ENCODE data around the gene TBX20.
"Not testable (repeated sequence)": the region's sequence is repeated elsewhere in the genome, so short reads cannot be mapped to it uniquely, and the experiment has no call there.

TBX20 gene

DNA sequence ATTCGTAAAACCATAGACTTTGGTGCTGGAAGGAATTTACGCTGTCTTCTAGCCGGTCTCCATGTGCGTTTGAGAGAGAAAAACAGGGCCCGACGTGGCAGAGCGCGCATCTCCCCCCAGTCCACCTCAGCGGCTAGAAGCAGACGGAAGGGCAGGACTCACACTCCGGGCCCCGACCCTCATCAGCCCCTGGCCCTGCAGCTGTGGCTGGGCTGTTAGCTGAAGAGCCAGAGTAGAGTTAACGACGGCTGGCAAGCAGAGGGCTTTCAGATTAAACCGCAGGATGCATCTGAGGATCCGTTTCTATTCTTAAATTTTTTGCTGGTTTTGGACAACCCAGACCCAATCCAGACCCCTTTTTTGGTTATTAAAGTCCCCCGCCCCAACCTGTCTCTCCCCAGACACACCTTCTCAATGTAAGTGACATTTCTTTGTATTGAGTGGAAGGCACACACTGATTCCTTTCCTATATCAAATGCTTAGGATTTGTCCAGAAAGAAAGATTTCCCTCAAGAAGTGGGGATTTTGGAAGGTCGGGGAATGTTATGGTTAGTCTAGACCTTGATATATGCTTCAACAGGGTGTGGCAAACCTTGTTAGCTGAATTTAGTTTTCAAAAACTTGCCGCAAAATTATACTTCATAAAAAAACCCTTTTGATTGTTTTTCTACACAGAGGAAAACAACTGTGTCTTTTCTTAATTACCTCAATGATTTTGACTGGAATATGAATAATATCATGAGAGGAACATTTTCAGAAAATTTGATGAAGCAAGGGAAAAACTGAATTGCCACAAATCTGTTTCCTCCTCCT lies 1.7 kb upstream of the TBX20 start:
- no peak for DNase-seq (ENCODE audit: low read depth)

DNA sequence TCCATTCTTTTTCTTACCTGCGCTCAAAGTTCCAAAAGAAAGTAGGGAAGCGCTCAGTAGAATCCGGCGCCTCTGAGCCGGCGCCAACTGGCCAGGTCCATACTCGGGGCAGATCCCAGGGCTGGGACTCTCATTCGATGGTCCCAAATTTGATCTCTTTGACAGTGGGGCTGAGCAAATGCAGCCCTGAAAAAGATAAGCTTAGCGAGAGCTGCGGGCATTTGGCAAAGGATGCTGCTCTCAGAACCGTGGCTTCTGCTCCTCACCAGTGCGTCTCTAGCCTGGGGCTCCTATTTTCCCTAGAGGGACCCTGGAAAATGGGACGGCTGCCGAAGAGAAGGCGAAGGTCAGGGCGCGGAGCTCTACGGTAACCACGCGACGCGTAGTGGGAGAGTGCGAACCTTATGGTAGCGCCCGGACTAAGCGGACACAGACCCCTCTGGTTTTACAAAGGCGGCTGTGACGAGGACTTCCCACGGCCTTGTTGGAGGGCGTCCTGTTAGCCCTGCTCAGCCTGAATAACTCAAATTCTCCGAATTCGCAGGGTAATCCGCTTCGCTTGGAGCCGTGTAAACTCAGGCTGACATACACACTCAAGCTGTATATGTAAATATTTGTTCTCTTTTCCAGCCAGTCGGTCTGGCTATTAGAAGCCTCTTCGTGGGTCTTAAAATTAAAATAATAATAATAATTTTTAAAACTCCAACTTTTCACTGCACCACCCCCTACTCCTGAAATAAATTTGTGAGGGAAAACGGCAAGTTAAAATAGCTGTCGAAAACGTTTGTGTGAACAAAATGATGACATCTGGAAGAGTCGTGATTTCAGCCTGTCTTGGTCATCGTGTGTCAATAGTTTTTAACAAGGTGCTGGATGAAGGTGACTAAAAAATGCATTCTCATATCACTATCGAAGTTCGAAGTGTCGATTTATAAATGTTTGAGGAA lies 869 bp upstream of the TBX20 start:
- no peak for DNase-seq (ENCODE audit: low read depth)

DNA sequence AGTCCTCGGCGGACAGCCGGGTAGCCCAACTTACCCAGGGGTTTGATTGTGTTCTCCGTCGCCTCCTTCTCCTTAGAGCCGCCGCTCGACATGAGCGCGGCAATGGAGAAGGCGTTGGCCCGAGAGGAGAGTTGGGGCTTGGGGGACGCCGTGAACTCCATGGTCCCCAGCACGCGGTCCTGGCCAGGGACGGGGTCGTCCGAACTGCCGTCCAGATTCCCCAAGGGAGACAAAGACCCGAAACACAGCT lies 515 bp downstream of the TBX20 start:
- no peak for DNase-seq (ENCODE audit: low read depth)

DNA sequence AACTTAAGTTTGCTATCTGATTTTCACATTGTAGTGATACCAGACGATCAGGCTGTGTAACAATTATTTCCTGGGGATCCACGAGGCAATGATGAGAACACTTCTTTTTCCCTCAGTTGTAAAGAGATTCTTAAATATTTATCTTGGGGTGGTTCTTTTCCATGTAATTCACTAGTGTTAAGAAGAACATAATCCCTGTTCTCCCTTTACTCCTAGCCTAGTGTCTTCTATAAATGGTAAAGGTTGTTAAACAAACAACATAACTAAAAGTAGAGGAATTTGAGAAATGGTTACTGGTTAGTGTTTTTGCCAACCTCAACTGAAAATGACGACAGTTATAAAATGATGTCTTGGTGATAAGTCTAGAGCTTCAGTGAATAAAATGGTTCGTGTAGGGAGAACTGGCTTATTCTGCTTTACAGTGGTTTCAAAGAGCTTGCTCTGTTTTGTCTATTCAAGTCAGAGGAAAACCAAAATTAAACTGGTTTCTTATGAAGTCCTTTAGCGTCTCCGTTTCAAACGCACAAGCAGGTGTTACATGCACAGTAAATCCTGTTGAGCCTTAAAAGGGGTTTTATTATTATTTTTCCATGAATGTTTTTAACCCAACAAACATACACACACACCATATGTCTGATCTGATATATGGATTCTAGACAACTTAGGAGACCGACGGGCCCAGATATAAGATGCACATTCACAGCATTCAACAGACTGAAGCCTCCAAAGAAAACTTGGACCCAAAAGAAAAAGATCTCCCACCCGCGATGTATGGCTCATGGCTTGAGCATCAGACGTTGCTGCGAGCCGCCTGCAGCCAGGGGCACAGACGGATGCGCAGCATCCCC lies 1.1 kb downstream of the TBX20 start:
- DNase-seq (ENCODE audit: low read depth) = no peak

DNA sequence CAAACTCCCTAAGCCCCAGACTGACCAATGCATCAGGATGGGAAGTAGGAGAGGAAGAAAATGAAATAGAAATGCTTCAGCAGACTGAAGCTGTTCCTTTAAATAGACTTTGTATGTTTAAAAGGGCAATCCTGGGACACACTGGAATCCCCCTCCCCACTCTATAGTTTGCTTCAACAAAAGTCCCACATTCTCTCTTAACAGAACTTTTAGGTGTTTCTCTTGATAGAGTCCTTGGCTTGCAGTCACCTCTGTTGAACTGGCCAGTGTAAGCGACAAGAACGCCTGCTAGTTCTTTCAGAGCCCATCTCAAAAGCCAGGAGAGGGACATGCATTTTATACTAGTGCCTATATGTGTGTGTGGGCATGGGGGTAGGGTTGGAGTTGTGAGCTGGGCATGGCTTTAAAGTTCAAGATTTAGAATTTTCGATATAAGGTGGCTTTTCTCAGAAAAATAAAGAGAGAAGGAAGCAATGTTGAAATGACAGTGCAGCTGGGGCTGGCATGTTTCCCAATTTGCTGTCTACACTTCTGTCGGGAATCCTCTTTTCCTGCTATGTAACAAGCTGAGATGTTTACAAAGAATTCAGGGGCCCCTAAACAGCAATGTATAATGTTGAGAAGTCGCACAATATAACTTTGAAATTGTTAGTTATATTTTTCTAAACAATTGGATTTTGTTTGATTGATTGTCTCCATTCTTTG lies 2.1 kb downstream of the TBX20 start:
- no peak for DNase-seq (ENCODE audit: low read depth)

DNA sequence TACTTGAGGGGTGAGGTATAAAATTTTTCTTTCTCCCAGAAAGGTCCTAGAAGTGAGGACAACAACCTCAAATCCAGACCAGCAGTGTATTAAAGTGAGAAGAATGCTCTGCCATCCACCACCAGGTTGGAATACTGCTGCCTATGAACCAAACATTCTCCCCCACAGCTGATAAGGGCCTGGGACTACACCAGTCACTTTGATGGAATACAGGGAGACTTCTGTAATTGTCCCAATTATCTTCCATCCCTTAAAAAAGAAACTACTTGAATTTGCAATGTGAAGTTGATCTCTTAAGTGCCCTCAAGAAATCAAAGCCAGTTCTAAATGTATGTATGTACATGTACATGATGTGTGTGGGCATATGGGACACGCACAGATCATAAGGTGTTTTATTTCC lies 3.0 kb downstream of the TBX20 start:
- DNase-seq (ENCODE audit: low read depth) = no peak

DNA sequence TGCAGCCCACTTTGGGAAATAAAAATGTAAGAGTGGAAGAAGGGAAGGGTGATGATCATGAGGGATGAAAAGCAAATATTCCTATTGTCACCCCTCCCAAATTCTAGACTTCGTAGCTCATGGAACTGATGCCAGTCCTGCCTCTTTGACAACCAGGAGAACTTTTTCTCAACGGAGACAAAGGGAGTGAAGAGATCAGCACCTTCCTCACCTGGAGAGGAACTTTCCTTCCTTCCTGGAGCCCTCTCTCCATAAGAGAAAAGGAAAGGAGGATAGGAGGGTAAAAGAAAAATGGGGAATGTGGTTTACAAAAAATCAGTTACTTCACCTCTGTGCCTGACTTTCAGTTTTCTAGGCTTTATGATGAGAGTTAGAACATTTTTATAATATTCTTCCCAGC lies 3.4 kb downstream of the TBX20 start:
- no peak for DNase-seq (ENCODE audit: low read depth)

DNA sequence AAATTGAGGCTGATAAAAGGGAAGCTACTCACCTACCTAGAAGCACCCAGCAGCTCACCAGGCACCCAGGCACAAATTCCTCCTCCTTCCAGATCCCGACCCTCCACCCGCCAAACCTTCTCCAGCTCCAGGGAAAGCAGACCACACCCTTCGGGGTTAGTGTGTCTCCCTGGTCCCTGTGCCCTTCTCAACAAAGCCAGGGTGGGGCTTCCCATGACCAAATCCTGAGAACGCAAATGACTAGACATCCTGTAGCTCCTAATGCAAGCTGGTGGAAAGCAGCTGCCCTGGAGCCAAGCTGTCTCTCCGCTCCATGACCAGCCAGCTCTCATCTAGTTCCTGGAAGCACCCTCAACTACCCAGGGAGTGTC lies 4.4 kb downstream of the TBX20 start:
- DNase-seq (ENCODE audit: low read depth) = no peak

DNA sequence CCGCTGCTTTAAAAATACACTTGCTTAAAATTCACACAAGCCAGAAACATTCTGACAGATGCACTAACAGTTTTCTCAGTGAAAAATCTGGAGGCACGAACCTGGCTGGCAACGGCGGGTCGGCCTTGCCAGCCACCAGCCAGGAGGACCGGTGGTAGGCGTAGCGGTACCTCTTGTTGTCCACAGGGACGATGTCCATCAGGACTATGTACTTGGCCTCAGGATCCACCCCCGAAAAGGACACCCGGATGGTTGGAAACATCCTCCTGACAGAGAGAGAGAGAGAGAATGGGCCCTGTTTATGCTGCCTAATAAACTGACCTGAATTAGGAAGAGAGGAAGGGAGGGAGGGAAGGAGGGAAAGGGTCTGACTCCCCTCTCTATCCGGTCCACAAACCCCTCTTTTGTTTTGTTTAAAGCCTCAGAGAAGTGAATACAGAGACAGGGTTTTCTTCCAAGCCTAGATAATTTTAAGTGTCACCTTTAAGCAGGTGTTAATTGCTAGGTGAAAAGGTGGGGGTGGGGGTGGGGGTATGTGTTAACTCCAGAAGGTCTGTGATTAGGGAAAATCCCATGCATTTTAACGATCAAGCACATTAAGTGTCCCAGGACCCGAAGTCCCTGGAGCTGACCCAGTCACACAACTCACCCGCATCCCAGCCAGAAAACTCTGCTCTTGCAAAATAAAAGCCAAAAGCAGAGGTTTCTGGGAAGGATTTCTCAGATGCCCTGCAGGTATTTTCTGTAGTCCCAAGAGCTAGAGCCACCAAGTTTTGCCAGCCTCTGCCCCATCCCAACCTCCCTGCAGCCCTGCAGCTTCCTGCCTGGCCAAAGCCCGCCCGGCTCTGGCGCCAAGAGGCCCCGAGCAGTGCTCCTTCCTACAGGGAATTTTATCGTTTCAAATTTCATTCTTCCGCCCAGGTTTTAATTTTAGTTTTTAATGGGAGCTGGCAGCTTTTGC lies 5.0 kb downstream of the TBX20 start:
- DNase-seq (ENCODE audit: low read depth) = no peak

DNA sequence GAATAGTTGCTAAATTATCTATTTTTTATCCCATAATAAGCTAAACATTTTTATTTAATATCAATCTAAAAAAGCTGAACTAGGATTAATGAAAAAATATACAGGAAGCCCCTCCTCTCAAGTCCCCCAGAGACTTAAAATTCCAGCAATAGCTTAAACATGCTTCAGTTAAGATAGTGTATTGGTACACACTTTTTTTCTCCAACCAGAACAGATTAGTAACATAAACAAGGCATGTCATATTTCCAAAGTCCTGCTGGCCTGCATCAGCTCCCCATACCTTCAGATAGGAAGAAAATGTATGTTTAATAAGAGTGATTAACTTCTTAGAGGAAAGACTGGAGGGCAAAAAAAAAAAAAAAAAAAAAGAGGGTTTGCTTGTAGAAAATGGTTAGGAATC lies 7.1 kb downstream of the TBX20 start:
- no peak for DNase-seq (ENCODE audit: low read depth)

DNA sequence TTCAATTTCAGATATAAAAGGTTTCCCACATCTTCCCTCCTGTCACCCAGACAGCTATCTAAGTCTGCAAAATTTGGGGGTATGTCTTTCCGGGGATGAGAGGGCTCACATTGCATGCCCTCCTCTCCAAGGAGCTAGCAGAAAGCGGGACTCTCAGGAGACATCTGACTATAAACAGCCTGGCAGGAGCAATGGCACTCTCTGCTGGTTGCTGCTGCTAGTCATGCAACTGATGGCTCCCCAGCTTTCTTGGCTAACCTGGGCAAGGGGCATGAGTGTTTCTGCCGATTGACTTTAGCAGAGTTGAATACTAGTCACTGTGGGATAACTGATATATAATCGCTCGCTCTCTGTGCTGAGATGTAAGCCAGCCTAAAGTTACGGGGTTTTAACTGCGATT lies 12.0 kb downstream of the TBX20 start:
- no peak for DNase-seq (ENCODE audit: low read depth)

DNA sequence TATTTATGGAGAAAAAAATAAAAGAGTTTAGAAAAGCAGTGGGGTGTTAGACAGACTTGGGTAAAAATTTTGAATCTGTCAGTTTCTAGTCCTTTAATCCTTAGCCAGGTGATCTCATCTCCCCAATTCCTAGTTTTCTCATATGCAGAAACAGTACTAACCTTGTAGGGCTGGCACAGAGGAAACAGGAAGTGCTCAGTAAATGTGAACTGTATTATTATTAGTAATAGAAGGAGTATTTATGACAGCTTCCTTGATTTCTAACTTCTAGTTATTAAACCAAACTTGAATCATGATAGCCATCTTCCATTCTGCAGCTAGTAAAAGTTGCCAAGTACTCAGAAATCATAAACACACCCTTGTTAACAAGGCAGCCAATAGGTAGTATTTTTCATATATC lies 12.5 kb downstream of the TBX20 start:
- no peak for DNase-seq (ENCODE audit: low read depth)

DNA sequence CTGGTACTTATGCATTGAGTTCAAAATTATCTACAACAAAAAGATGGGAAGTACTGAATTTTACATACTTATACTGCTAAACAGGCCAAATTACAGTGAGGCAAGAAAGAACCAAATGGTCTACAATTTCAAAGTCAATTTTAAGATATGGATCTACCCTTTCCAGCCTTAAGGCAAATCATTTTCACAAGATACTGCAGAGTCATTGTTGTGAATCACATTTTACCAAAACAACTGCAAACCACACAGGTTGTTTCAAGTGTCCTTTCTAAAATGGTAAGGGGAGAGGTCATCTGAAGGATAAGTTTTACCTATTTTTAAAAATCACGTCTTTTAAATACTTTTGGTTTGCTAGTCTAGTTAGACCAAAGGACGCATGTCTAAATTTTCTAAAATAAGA lies 12.9 kb downstream of the TBX20 start:
- not testable (repeated sequence) for DNase-seq (ENCODE audit: low read depth)

DNA sequence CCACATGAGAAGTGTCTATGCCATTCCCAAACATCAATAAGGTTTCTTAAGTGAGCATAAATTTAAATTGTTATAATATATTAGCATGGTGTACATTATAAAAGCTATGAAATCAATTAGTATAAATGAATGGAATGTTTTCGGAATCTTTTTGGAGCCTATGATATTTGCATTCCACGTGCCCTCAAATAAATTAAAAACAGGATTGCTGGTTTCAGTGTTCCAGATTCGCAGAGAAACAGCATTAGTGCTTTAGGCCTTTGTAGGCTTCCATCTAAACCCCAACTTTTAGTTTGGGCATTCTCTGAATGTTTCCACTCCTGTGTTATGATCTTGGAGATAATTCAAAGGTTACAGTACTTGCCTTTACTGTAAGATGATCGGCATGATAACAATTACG lies 15.4 kb downstream of the TBX20 start:
- not testable (repeated sequence) for DNase-seq (ENCODE audit: low read depth)

DNA sequence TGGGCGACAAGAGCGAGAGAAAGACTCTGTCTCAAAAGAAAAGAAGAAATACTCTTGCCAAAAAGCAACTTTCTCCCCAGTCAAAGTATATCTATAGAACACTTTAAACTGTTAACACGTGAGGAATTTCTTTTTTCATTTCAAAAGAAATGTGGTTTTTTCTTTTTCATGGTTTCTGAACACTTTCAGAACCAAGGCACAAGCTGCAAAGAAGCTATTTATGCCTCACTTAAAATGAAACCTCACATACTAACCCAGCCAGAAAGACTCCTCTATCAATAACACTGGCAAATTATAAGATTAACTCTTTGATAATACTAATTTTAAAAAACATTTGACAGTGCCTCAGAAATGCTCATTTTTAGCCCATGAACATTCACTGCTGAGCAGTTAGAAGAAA lies 20.9 kb downstream of the TBX20 start:
- no peak for DNase-seq (ENCODE audit: low read depth)

DNA sequence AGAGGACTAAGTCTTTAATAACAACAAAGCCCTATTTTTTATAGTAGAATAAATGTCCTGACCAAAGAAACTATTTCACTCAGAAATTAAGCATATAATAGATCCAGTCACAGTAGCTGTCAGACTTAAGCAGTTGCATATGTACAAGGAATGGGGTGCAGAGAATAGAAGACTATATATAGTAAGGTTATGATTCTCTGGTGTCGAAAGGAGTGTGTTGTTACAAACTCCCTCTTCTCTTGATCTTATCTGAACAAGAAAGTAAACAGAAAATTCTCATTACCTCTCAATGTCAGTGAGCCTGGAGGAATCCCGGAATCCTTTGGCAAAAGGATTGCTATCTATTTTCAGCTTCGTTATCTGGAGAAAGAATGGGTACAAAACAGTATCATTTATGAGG lies 22.7 kb downstream of the TBX20 start:
- DNase-seq (ENCODE audit: low read depth) = not testable (repeated sequence)

DNA sequence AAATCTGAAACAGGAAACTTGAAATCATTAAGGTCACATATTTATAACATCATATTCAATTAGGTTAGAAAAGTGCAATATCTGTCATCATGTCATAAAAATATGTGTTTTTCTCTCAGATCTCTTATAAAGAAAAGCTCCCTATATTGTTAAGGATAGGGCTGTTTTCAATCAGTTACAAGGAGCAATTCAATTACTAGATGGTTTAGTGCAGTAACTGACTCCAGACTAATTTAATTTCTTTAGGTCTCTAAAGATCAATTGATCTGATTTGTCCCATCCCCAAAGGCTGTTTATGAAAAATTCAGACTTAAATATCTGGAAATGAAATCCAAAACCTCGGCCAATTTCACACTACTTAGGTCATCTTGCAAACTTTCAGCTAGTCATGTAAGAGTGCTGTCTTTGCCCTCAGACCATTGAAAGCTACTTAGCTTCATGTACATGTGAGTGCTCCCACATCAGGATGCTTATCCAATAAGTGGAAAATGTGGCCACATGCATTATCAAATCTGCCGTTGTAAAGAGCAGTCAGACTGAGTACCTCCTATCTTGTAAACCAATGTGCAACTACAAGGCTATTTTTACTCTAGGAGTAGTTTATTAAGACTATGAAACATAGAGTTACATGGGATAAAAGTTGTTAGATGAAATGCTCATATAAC lies 24.7 kb downstream of the TBX20 start:
- DNase-seq (ENCODE audit: low read depth) = not testable (repeated sequence)

DNA sequence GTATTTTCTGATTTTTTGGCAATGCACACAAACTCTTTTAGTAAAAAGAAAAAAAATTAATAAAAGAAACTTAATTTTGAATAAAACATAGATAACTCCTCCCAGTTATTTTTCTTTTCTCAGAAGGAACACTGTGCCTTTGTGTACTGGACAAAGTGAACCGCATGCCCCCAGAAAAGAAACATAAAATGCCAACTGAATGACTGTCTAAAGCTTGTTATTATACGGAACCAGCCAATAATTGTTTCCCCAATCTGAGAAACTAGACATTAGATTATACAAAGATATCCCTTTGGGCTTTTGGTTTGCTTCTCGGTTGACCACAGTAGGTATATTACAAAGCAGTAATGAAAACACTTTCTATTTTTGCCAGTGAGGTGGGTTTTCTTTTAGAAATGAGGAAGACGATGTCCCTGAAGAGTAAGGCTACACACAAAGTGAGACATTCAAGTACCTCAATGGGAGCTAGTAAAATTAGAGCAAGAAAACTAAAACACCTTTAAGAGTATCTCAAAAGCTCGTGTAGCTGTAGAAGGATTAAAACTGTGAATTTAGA lies 25.3 kb downstream of the TBX20 start:
- not testable (repeated sequence) for DNase-seq (ENCODE audit: low read depth)

DNA sequence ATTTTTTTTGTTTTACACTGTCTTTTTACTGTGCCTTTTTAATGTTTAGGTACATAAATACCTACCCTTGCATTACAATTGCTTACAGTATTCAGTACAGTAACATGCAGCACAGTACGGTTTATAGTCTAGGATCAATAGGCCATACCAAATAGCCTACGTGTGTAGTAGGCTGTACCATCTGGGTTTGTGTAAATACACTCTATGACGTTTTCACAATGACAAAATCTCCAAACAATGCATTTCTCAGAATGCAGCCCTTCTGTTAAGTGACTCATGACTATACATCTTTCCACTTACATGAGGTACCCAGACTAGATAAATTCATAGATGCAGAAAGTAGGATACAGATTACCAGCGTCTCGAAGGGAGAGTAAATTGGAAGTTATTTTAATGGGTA lies 26.5 kb downstream of the TBX20 start:
- DNase-seq (ENCODE audit: low read depth) = not testable (repeated sequence)

DNA sequence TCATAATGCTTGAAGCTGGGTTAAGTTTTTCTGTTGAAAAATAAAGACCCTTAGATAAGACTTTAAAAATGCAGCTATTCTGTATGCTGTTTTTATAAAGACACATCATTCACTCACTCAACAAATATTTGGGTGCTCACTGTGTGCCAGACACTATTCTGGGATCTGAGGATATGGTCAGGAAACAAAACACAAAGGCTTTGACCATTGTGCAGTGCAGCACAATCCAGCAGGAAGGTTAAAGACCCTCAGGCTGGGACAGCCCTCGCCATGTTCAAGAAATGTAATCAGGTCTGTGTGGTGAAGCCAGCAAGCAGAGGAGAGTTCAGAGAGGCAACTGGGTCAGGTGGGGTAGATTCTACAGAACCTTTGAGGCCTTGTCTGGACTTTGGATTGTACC lies 31.5 kb downstream of the TBX20 start:
- DNase-seq (ENCODE audit: low read depth) = not testable (repeated sequence)
